Ascending aorta (tissue), 2 donors: Measurements from ENCODE around the gene SEL1L. TPM values are rescaled to one million over a fixed set of nuclear protein-coding genes. Genes with fewer than 3 reads are reported as not detected.
A peak's percentile ranks its signal among the peaks of the same experiment; 100 is the strongest.
"Not testable (repeated sequence)": the region's sequence is repeated elsewhere in the genome, so short reads cannot be mapped to it uniquely, and the experiment has no call there.

Experiments
- DNase-seq, 2 donors: peaks; one replicate each; pipeline ENCODE4 v3.0.0-alpha.2; 2019; ENCODE audit warnings: low spot score in 2 of 2
- H3K27ac ChIP-seq, 2 donors: fragments of 200-600 bp; sonication (generic); one replicate each; pipeline ENCODE4 v1.5.1; 2016 to 2017; ENCODE audit warnings: mild to moderate bottlenecking in 1 of 2
- H3K27me3 ChIP-seq: fragments of 200-600 bp; sonication (generic); one replicate; pipeline ENCODE4 v1.5.1; 2017
- H3K36me3 ChIP-seq, 2 donors: fragments of 200-600 bp; sonication (generic); one replicate each; pipeline ENCODE4 v1.5.1; 2016
- H3K4me1 ChIP-seq, 2 donors: fragments of 200-600 bp; sonication (generic); one replicate each; pipeline ENCODE4 v1.5.1; 2016 to 2017; ENCODE audit warnings: mild to moderate bottlenecking in 1 of 2
- H3K4me3 ChIP-seq, 2 donors: fragments of 200-600 bp; sonication (generic); one replicate each; pipeline ENCODE4 v1.5.1; 2016 to 2017; ENCODE audit warnings: mild to moderate bottlenecking in 1 of 2
- H3K9me3 ChIP-seq, 2 donors: fragments of 200-600 bp; sonication (generic); one replicate each; pipeline ENCODE4 v1.5.1; 2016
- intact Hi-C: fragments of 100-400 bp; cut with DNase I; formaldehyde crosslinking; loops from one replicate; pipeline ENCODE4 v1.15.1; 2023
- total RNA-seq: library from RNA; depleted of rRNA; stranded (reverse); fragments of >200 nt; gene quantifications from one replicate; pipeline ENCODE4 v1.1.0, GENCODE V29; 2016
- TF ChIP-seq, protein P1 (sequence below), 3 experiments: fragments of 200-600 bp in 2 of 3; fragments of 450-650 bp in 1 of 3; sonication (generic) in 2 of 3; IDR thresholded peaks; one replicate each; pipeline ENCODE4 v1.5.1; 2016 to 2019; ENCODE audit warnings: antibody characterized with exemption in 3 of 3, mild to moderate bottlenecking in 1 of 3, moderate library complexity in 1 of 3

The SEL1L gene
- total RNA-seq, 1 donor from 2014 or later: 37.3 TPM

GRCh38 chr14:81430235-81430634, 103.4 kb downstream of the SEL1L start:
- Histone ChIP-seq H3K4me3 (no peak overlapping the region), H3K4me1 (no peaks in the 10 kb centered on the region), H3K9me3 (no peaks in the 10 kb centered on the region), H3K27ac (no peak overlapping the region), H3K27me3 (no peaks in the 10 kb centered on the region), H3K36me3 (no peaks in the 10 kb centered on the region)
- intact Hi-C loops: no loop called here
- DNase-seq: no peak
- TF ChIP-seq, protein P1, sequence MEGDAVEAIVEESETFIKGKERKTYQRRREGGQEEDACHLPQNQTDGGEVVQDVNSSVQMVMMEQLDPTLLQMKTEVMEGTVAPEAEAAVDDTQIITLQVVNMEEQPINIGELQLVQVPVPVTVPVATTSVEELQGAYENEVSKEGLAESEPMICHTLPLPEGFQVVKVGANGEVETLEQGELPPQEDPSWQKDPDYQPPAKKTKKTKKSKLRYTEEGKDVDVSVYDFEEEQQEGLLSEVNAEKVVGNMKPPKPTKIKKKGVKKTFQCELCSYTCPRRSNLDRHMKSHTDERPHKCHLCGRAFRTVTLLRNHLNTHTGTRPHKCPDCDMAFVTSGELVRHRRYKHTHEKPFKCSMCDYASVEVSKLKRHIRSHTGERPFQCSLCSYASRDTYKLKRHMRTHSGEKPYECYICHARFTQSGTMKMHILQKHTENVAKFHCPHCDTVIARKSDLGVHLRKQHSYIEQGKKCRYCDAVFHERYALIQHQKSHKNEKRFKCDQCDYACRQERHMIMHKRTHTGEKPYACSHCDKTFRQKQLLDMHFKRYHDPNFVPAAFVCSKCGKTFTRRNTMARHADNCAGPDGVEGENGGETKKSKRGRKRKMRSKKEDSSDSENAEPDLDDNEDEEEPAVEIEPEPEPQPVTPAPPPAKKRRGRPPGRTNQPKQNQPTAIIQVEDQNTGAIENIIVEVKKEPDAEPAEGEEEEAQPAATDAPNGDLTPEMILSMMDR (IDR thresholded peaks at IDR 0.05): no peak

DNA sequence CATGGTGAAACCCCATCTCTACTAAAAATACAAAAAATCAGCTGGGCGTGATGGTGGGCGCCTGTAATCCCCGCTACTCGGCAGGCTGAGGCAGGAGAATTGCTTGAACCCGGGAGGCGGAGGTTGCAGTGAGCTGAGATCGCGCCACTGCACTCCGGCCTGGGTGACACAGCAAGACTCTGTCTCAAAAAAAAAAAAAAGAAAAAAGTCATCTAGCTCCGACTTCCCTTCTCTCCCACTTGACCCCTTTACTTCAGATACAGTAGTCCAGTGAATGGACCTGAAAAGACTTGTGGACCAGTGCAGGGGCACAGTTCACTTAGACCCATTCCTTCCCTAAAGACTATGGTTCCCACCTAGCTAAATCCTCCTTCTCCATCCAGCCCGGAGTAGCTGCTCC, 103.9 kb downstream of the SEL1L start:
- H3K4me1 ChIP-seq, H3K4me3 ChIP-seq, H3K27ac ChIP-seq, intact Hi-C loops, H3K36me3 ChIP-seq, H3K27me3 ChIP-seq, DNase-seq, H3K9me3 ChIP-seq: not testable (repeated sequence)

DNA sequence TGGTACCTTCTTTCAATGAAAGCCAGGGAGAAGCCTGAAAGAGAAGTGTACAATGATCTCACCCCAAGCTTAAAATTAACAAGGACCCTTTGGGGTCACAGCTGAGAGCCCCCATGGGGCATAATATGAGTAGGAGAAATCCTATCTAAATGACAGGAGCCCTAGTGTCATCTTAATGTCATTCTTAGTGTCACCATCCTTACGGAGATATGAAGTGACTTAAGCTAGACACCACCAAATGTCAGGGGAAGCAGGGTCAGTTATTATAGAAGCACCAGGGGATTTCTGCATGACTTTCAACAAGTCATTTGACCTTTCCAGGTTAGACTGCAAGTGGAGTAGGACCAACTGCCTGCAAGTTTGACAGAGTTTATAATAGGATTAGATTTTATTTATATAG, 104.6 kb downstream of the SEL1L start:
- intact Hi-C loops: no loop called here
- no peaks in the 10 kb centered on the region for H3K27me3 ChIP-seq

GRCh38 chr14:81427348-81428058, 106.2 kb downstream of the SEL1L start:
- no peaks in the 10 kb centered on the region for H3K4me1 ChIP-seq
- H3K27me3 ChIP-seq: no peaks in the 10 kb centered on the region
- H3K9me3 ChIP-seq: no peaks in the 10 kb centered on the region
- H3K27ac ChIP-seq: no peak overlapping the region
- no peak overlapping the region for H3K4me3 ChIP-seq
- no peak for DNase-seq
- intact Hi-C loops: no loop called here
- TF ChIP-seq, protein P1 (IDR thresholded peaks at IDR 0.05): no peak
- H3K36me3 ChIP-seq: no peaks in the 10 kb centered on the region

More for the DNA sequence above, 104.6 kb downstream of the SEL1L start:
- no peaks in the 10 kb centered on the region for H3K9me3 ChIP-seq
- TF ChIP-seq, protein P1 (IDR thresholded peaks at IDR 0.05): no peak
- no peaks in the 10 kb centered on the region for H3K36me3 ChIP-seq
- H3K27ac ChIP-seq: no peak overlapping the region
- H3K4me3 ChIP-seq: no peak overlapping the region
- no peaks in the 10 kb centered on the region for H3K4me1 ChIP-seq
- DNase-seq: no peak

DNA sequence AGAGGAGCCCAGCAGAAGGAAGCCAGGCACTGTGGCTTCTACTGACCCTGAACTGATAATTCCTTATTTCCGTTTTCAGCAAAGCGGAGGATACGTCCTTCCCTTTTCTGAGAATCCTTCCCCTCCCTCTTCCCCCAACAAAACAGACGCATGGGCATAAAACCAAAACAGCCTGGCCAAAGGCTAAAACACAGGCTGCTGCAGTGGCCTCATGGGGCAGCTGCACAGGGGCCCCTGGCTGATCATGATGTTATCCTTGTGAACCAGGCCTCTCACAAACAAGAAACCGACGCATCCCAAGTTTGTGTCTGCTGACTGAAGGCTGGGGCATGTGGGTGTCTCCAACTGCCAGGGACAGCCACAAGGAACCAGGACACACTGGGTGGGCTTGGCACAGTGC, 110.1 kb downstream of the SEL1L start:
- peak overlapping the region in 1 of 2 donors; percentile 49 for H3K27ac ChIP-seq
- TF ChIP-seq, protein P1 (IDR thresholded peaks at IDR 0.05): no peak
- no peaks in the 10 kb centered on the region for H3K36me3 ChIP-seq
- no peak overlapping the region for H3K4me3 ChIP-seq
- intact Hi-C loops: no loop called here
- H3K4me1 ChIP-seq: no peaks in the 10 kb centered on the region
- H3K9me3 ChIP-seq: no peaks in the 10 kb centered on the region
- DNase-seq: no peak
- no peaks in the 10 kb centered on the region for H3K27me3 ChIP-seq

Other genes with a start within 250 kb of the SEL1L start
- gene STON2, start 133.5 kb downstream of the SEL1L start, total RNA-seq: 54.0 TPM